Measurements from ENCODE around the gene ADGRD1.

Gene ADGRD1

GRCh38 chr12:131060011-131060703 lies 106.5 kb downstream of the ADGRD1 start:
- Histone ChIP-seq H3K36me3 (ENCODE audit: insufficient read depth, low read length) (no peaks in the 10 kb centered on the region), H3K9me3 (ENCODE audit: low read depth, low read length) (no peaks in the 10 kb centered on the region), H3K9ac (ENCODE audit: insufficient read length) (no peak overlapping the region), H3K4me3 (no peak overlapping the region), H3K27ac (no peak overlapping the region)
- TF ChIP-seq FOXP2 (optimal IDR thresholded peaks at IDR 0.05; ENCODE audit: control extremely low read depth, extremely low read length, insufficient read depth) (no peak), EZH2 (IDR thresholded peaks at IDR 0.05) (no peak), POLR2AphosphoS5 (IDR thresholded peaks at IDR 0.05; ENCODE audit: borderline replicate concordance, low read depth, low read length) (no peak)
- DNase-seq (ENCODE audit: low read depth, low spot score) = no peak

GRCh38 chr12:131061041-131061806 lies 107.5 kb downstream of the ADGRD1 start:
- Histone ChIP-seq H3K27ac (no peak overlapping the region), H3K4me3 (no peak overlapping the region), H3K9me3 (ENCODE audit: low read depth, low read length) (no peaks in the 10 kb centered on the region), H3K36me3 (ENCODE audit: insufficient read depth, low read length) (no peaks in the 10 kb centered on the region), H3K9ac (ENCODE audit: insufficient read length) (no peak overlapping the region)
- no peak for DNase-seq (ENCODE audit: low read depth, low spot score)
- TF ChIP-seq POLR2AphosphoS5 (IDR thresholded peaks at IDR 0.05; ENCODE audit: borderline replicate concordance, low read depth, low read length) (no peak), FOXP2 (optimal IDR thresholded peaks at IDR 0.05; ENCODE audit: control extremely low read depth, extremely low read length, insufficient read depth) (no peak), EZH2 (IDR thresholded peaks at IDR 0.05) (no peak)

GRCh38 chr12:131063413-131063812 lies 109.7 kb downstream of the ADGRD1 start:
- H3K9ac ChIP-seq (ENCODE audit: insufficient read length) = no peak overlapping the region
- no peak overlapping the region for H3K27ac ChIP-seq
- H3K9me3 ChIP-seq (ENCODE audit: low read depth, low read length) = no peaks in the 10 kb centered on the region
- DNase-seq (ENCODE audit: low read depth, low spot score) = no peak
- H3K36me3 ChIP-seq (ENCODE audit: insufficient read depth, low read length) = no peaks in the 10 kb centered on the region
- no peak overlapping the region for H3K4me3 ChIP-seq
- TF ChIP-seq FOXP2 (optimal IDR thresholded peaks at IDR 0.05; ENCODE audit: control extremely low read depth, extremely low read length, insufficient read depth) (no peak), EZH2 (IDR thresholded peaks at IDR 0.05) (no peak), POLR2AphosphoS5 (IDR thresholded peaks at IDR 0.05; ENCODE audit: borderline replicate concordance, low read depth, low read length) (no peak)

GRCh38 chr12:131063960-131064359 lies 110.3 kb downstream of the ADGRD1 start:
- Histone ChIP-seq H3K9ac (ENCODE audit: insufficient read length) (no peak overlapping the region), H3K9me3 (ENCODE audit: low read depth, low read length) (no peaks in the 10 kb centered on the region), H3K4me3 (no peak overlapping the region), H3K27ac (no peak overlapping the region), H3K36me3 (ENCODE audit: insufficient read depth, low read length) (no peaks in the 10 kb centered on the region)
- no peak for DNase-seq (ENCODE audit: low read depth, low spot score)
- no peak for TF ChIP-seq EZH2 (IDR thresholded peaks at IDR 0.05)
- no peak for TF ChIP-seq POLR2AphosphoS5 (IDR thresholded peaks at IDR 0.05; ENCODE audit: borderline replicate concordance, low read depth, low read length)
- no peak for TF ChIP-seq FOXP2 (optimal IDR thresholded peaks at IDR 0.05; ENCODE audit: control extremely low read depth, extremely low read length, insufficient read depth)

GRCh38 chr12:131065279-131065678 lies 111.6 kb downstream of the ADGRD1 start:
- H3K4me3 ChIP-seq = no peak overlapping the region
- TF ChIP-seq FOXP2 (optimal IDR thresholded peaks at IDR 0.05; ENCODE audit: control extremely low read depth, extremely low read length, insufficient read depth) (no peak), EZH2 (IDR thresholded peaks at IDR 0.05) (no peak), POLR2AphosphoS5 (IDR thresholded peaks at IDR 0.05; ENCODE audit: borderline replicate concordance, low read depth, low read length) (no peak)
- no peaks in the 10 kb centered on the region for H3K36me3 ChIP-seq (ENCODE audit: insufficient read depth, low read length)
- H3K9ac ChIP-seq (ENCODE audit: insufficient read length) = no peak overlapping the region
- no peak overlapping the region for H3K27ac ChIP-seq
- no peak for DNase-seq (ENCODE audit: low read depth, low spot score)
- H3K9me3 ChIP-seq (ENCODE audit: low read depth, low read length) = no peaks in the 10 kb centered on the region

- no peaks in the 10 kb centered on the region for H3K36me3 ChIP-seq (ENCODE audit: insufficient read depth, low read length)
- no peaks in the 10 kb centered on the region for H3K9me3 ChIP-seq (ENCODE audit: low read depth, low read length)
- no peak overlapping the region for H3K9ac ChIP-seq (ENCODE audit: insufficient read length)
- no peak overlapping the region for H3K27ac ChIP-seq
- H3K4me3 ChIP-seq = no peak overlapping the region
- TF ChIP-seq EZH2 (IDR thresholded peaks at IDR 0.05) (no peak), POLR2AphosphoS5 (IDR thresholded peaks at IDR 0.05; ENCODE audit: borderline replicate concordance, low read depth, low read length) (no peak), FOXP2 (optimal IDR thresholded peaks at IDR 0.05; ENCODE audit: control extremely low read depth, extremely low read length, insufficient read depth) (no peak)
- no peak for DNase-seq (ENCODE audit: low read depth, low spot score)
These were observed 112.1 kb downstream of the ADGRD1 start for GRCh38 chr12:131065801-131066200.

GRCh38 chr12:131066207-131066885 lies 112.6 kb downstream of the ADGRD1 start:
- Histone ChIP-seq H3K9me3 (ENCODE audit: low read depth, low read length) (no peaks in the 10 kb centered on the region), H3K4me3 (no peak overlapping the region), H3K27ac (no peak overlapping the region), H3K36me3 (ENCODE audit: insufficient read depth, low read length) (no peaks in the 10 kb centered on the region), H3K9ac (ENCODE audit: insufficient read length) (no peak overlapping the region)
- no peak for TF ChIP-seq FOXP2 (optimal IDR thresholded peaks at IDR 0.05; ENCODE audit: control extremely low read depth, extremely low read length, insufficient read depth)
- TF ChIP-seq POLR2AphosphoS5 (IDR thresholded peaks at IDR 0.05; ENCODE audit: borderline replicate concordance, low read depth, low read length) = no peak
- no peak for TF ChIP-seq EZH2 (IDR thresholded peaks at IDR 0.05)
- DNase-seq (ENCODE audit: low read depth, low spot score) = no peak

GRCh38 chr12:131066886-131067490 lies 113.3 kb downstream of the ADGRD1 start:
- no peaks in the 10 kb centered on the region for H3K9me3 ChIP-seq (ENCODE audit: low read depth, low read length)
- no peak overlapping the region for H3K9ac ChIP-seq (ENCODE audit: insufficient read length)
- H3K36me3 ChIP-seq (ENCODE audit: insufficient read depth, low read length) = no peaks in the 10 kb centered on the region
- no peak overlapping the region for H3K27ac ChIP-seq
- H3K4me3 ChIP-seq = no peak overlapping the region
- no peak for TF ChIP-seq POLR2AphosphoS5 (IDR thresholded peaks at IDR 0.05; ENCODE audit: borderline replicate concordance, low read depth, low read length)
- TF ChIP-seq EZH2 (IDR thresholded peaks at IDR 0.05) = no peak
- TF ChIP-seq FOXP2 (optimal IDR thresholded peaks at IDR 0.05; ENCODE audit: control extremely low read depth, extremely low read length, insufficient read depth) = no peak
- no peak for DNase-seq (ENCODE audit: low read depth, low spot score)

Data from SK-N-MC (cell line).